Measurements from ENCODE around the gene PPIL6.
"Not testable (repeated sequence)": the region's sequence is repeated elsewhere in the genome, so short reads cannot be mapped to it uniquely, and the experiment has no call there.

The PPIL6 gene

DNA sequence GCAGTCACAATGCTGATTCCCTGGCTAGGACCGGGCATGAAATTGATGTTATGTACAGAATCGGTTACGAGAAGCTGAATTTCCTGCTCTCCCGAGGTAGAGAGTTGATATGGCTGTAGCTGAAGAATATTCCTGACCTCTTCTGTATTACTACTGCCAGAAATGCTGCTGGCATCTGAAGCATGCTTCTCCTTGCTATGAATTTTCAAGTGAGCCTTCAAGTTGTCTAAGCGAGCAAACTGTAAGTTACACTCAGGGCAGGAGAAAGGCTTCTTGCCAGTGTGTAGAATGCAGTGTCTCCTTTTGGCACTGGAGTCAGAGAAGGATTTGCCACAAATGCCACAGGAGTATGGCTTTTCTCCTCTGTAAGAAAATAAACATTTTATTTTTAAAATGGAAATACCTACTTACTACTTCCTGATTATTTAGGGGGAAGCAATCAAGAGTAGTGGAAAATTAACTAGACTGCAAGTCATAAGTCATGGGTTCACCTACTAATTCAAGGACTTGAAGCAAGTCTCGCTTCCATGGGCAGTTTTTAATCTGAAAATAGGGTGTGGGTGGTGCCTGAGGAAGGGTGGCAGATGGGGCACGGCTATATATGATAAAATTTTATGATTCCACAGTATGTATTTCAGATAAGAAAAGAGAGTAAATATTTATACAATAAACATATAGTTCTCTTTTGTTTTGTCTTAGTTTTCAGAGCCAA is 25.9 kb upstream of the PPIL6 start:
- no peak for DNase-seq

- DNase-seq: no peak
These were observed 25.3 kb upstream of the PPIL6 start for GRCh38 chr6:109465772-109466171.

DNA sequence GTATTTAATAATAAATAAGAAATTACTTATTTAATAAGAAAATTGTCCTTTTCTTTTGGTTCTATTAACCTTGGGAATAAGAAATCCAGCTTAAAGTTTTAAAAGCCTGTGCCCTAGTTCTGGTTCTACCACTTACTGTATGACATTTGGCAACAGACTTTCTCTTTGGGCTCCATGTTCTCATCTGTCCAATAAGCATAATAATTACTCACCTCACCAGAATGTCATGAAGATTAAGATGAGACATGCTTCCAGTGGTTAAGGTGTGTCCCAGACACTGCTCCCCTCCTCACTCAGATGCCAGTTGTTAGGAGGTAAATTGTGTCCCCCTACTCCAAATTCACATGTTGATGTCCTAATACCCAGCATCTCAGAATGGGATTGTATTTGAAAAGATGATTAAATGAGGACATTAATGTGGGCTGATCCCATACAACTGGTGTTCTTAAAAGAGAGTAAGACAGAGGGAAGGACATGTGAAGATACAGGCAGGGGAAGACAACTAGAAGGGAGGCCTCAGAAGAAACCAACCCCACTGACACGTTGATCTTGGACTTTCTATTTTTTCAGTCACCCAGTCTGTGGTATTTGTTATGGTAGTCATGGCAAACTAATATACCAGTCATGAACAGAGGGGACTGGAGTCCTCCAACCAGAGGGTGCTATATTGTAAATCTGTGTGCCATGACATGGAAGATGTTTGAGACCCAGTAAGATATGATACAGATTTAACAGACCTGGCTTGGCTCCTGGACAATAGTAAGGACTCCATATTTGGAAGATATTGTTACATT is 21.5 kb upstream of the PPIL6 start:
- DNase-seq: no peak

DNA sequence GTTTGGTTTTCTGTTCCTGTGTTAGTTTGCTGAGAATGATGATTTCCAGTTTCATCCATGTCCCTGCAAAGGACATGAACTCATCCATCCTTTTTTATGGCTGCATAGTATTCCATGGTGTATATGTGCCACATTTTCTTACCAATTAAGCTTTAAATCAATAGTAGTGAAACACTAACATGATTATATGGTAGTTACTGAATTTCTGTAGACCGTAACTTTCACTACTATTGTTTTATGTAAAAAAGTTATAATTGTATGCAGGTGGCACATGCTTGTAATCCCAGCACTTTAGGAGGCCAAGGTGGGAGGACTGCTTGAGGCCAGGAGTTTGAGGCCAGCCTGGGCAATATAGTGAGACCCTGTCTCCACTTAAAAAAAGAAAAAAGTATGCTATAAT is 20.8 kb upstream of the PPIL6 start:
- not testable (repeated sequence) for DNase-seq

DNA sequence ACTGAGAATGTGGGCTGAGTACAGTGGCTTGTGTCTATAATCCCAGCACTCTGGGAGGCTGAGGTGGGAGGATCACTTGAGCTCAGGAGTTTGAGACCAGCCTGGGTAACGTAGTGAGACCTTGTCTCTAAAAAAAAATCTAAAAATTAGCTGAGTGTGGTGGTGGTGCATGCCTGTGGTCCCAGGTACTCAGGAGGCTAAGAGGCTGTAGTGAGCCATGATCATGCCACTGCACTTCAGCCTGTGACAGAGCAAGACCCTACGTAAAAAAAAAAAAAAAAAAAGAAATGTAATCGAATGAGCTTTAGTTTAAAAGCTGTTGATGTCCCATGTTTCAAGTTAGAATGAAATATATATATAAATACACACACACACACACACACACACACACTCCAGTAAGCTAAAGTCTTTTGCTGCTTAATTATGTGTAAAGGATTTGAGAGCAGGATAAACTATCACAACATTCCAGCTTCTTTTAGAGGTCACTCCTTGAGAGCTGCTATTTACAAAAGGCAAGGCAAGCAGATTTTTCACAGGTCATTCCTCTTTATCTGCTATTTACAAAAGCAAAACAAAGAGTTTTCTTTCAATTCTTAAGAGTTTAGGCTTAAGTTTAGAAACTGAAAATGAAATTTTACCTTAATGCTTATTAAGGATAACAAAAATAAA is 19.9 kb upstream of the PPIL6 start:
- DNase-seq: no peak

DNA sequence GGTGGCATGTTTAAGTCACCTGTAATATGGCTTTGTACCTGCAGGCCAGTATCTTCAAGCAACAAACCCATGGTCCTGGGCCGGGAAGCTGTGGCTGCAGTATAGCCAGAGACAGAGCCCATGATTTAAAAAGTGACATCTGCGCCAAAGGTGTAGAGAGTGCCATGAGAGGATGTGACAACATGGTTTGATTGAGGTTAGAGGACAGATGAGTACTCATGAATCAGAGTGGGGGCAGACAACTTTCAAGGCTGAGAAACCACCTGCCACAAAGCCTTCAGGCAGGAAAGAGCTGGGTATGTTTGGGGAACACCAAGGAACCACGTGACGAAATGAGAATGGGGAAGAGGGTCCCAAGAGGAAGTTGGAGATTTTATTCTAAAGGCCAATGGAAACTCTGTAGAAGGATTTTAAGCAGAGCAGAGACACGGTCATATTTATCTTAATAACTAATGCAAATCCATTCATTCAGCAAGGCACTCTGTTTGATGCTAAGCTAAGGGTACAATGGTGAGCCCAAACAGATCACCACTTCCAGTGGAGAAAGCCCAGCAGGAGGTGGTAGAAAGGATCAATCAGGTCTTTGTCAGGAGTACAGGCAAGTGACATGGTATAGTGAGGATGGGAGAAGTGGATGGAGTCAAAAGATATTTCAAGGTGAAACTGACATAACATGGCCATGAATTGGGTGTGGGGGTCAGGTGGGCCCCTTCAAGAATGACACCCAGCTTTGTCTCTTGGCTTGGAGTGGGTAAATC is 18.5 kb upstream of the PPIL6 start:
- DNase-seq: no peak

DNA sequence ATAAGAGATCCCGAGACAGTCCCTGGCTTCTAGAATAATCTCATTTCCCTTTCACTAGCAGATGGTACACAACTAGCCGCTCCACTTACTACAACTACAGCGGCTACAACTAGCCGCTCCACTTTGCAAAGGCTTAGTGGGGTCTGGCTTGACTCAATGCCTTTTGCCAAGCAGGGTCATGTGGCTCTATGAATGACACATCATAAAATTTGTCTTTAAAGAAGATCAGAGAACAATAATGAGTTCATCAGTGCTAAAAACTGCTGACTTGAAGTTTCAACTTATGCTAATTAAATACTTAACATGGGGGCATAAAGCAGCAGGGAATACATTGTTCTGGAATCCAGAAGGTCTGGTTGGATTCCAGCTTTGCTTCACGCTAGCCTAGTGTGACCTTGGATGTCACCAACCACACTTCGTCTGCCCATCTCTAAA is 17.2 kb upstream of the PPIL6 start:
- DNase-seq: no peak

- DNase-seq: no peak
These were observed 16.5 kb upstream of the PPIL6 start for GRCh38 chr6:109456710-109457561.

DNA sequence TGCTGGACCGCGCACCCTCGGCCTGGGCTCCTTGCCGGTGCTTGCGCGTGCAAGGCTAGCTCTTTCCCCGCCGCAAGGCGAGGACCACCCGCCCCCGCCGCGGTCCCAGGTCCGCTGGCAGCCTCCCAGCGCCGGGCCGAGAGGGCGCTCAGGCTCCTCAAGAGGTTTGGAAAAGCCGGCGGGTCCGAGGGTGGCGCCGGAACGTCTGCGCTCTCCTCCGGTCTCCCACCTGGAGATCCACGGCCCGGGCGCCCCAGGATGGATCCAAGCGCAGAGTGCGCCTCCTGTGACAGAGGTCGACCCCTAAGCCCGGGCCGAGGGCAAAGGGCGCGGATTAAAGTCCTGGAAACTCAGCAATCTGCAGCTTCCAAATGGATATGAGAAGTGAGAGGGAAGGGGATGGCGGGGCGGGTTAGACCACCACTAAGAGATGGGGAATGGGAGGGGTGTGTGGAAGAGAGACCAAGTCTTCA is 15.7 kb upstream of the PPIL6 start:
- DNase-seq: no peak

GRCh38 chr6:109455437-109456110 is 15.1 kb upstream of the PPIL6 start, which contains the start of gene MICAL1:
TSS of gene MICAL1 (minus strand) at chr6:109455772. CDS start at chr6:109454196, 1,576 bp downstream.
- no peak for DNase-seq

- no peak for DNase-seq
These were observed 14.3 kb upstream of the PPIL6 start for GRCh38 chr6:109454496-109455436.

GRCh38 chr6:109453594-109454495 is 13.4 kb upstream of the PPIL6 start:
- peak; percentile 96 for DNase-seq

- DNase-seq: no peak
These were observed 12.7 kb upstream of the PPIL6 start for GRCh38 chr6:109453156-109453555.

DNA sequence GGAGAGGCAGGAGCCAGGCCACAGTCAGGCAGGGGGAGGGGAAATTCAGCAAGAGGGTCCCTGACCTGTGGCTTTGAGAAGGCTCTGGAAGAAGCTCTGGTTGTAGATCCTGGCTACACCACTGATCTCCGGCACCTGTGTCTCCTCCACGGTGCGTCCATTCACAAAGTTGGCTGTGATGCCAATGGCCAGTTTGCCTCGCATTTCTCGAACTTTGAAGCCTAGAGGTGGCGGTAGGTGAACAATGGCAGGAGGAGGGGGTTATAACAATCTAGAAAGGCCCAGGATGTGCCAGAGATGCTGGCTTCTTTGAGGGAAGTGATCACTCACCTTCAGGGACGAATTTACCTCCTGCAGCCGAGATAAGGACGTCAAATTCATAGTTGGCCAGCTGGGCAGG is 11.8 kb upstream of the PPIL6 start:
- no peak for DNase-seq

DNA sequence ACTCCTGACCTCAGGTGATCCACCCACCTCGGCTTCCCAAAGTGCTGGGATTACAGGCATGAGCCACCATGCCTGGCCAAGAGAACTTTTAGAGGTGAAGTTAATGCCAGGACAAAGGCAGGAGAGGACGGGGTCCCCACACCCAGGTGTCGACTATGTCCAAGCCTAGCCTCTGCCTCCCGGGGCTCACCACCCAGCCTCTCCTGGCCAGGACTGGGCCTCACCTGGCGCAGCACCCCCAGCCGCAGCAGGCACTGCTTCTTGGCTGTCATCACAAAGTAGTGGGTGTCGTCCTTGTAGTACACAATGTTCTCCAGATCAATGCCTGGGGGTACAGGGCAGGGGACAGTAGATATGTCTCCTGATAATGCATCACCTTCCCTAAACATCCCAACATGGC is 10.9 kb upstream of the PPIL6 start:
- DNase-seq: no peak

DNA sequence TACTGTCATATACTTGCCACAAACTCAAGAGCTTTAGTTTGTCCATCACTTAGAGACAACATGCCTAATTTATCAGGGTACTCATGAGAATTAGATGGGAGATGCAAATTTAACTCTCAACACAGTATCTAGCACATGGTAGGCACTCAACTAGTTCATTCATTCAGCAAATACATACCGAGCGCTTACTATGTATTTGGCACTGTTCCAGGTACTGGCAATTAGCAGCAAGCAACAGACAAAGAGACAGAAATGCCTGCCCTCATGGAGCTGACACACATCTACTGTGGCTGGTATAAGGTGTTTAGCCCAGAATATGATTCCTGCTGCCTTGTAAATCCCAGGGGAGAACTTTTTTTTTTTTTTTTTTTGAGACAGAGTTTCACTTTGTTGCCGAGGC is 10.4 kb upstream of the PPIL6 start:
- DNase-seq: no peak

DNA sequence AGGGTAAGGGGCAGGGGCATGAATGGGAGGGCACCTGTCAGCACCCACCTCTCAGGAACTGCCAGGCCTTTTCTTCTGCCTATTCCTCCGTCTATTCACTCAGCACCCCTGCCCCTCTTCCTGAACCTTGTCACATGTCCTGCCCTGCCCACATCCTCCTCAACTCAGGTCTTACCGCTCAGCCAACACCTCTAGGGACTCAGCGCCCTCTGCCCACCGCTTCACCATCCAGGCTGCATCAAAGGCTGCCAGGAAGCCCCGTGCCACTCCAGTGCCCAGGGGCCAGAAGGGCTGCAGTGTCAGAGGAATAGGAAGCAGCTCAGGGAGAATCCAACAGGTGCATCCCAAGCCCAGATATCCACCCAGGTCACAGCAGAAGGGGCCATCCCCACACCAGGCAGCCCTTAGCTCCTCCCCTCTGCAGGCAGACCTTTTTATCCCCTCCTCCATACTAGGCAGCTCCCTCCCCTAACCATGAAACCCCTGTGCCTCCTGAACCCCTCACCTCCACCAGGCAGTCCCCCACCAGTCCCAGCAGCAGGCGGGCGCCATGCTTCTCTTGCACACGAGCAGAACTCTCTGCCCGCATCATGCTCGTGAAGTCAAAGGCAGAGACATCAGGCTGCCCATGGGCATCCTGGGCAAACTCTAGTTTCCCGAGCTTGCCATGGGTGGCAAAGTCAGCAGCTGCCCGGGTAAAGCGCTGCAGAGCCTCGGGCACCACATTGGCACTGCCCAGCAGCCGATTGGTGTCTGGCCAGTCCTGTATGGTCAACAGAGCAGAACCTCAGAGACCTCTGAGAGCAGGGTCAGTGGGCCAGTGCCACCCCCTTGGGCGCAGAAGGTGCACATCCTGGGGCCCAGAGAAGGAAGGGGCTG is 9.6 kb upstream of the PPIL6 start:
- DNase-seq: no peak

Data from DMS 273 treated with DMSO at 0.1 percent for 48 hours (cell line).